Tibial nerve (tissue), 4 donors: ENCODE measurements around the gene SRP54. TPM values are rescaled to one million over a fixed set of nuclear protein-coding genes. Genes with fewer than 3 reads are reported as not detected.

ENCODE experiments used
- DNase-seq, 2 donors: peaks; one replicate each; pipeline ENCODE4 v3.0.0-alpha.2; 2019; ENCODE audit warnings: low spot score in 2 of 2
- H3K27ac ChIP-seq, 4 donors: fragments of 200-600 bp; sonication (generic) in 3 of 4; one replicate each; pipeline ENCODE4 v1.5.1; 2017 to 2019; ENCODE audit warnings: mild to moderate bottlenecking in 1 of 4
- H3K27me3 ChIP-seq, 2 donors: fragments of 200-600 bp; sonication (generic) in 1 of 2; one replicate each; pipeline versions ENCODE4 v1.5.1 to v1.6.0; 2017 to 2019
- H3K36me3 ChIP-seq, 3 donors: fragments of 200-600 bp; sonication (generic); one replicate each; pipeline ENCODE4 v1.5.1; 2018 to 2019
- H3K4me1 ChIP-seq, 4 donors: fragments of 200-600 bp; sonication (generic) in 3 of 4; one replicate each; pipeline ENCODE4 v1.5.1; 2017 to 2019
- H3K4me3 ChIP-seq, 4 donors: fragments of 200-600 bp; sonication (generic) in 3 of 4; one replicate each; pipeline ENCODE4 v1.5.1; 2017 to 2019; ENCODE audit warnings: mild to moderate bottlenecking in 1 of 4, moderate library complexity in 1 of 4
- H3K9me3 ChIP-seq, 4 donors: fragments of 200-600 bp; sonication (generic) in 3 of 4; one replicate each; pipeline ENCODE4 v1.5.1; 2017 to 2019
- EP300 ChIP-seq, 2 donors: sonication (generic); formaldehyde crosslinking; IDR thresholded peaks; one replicate each; pipeline ENCODE4 v1.6.1; 2017; ENCODE audit warnings: antibody characterized with exemption in 2 of 2, mild to moderate bottlenecking in 1 of 2
- POLR2A ChIP-seq, 2 donors: fragments of 450-650 bp; IDR thresholded peaks; one replicate each; pipeline ENCODE4 v1.6.1; 2017; ENCODE audit warnings: antibody characterized with exemption in 2 of 2, mild to moderate bottlenecking in 2 of 2, moderate library complexity in 2 of 2
- WGBS, 2 donors: methylation state at CpG; one replicate each; pipeline ENCODE4 v1.1.5; 2018; 5-methylcytosine and 5-hydroxymethylcytosine counted together
- total RNA-seq, 4 donors: library from RNA; depleted of rRNA; stranded (reverse); fragments of >200 nt; gene quantifications; one replicate each; pipeline ENCODE4 v1.1.0, GENCODE V29; 2016
- TF ChIP-seq, protein P1 (sequence below), 5 experiments: fragments of 200-600 bp in 3 of 5; fragments of 450-650 bp in 2 of 5; sonication (generic) in 3 of 5; IDR thresholded peaks; one replicate each; pipeline ENCODE4 v1.5.1; 2016 to 2019; ENCODE audit warnings: antibody characterized with exemption in 5 of 5, mild to moderate bottlenecking in 3 of 5, moderate library complexity in 2 of 5

Gene SRP54
- total RNA-seq, 4 donors from 2014 or later: 49.0 to 67.7 (median 52.3) TPM

DNA sequence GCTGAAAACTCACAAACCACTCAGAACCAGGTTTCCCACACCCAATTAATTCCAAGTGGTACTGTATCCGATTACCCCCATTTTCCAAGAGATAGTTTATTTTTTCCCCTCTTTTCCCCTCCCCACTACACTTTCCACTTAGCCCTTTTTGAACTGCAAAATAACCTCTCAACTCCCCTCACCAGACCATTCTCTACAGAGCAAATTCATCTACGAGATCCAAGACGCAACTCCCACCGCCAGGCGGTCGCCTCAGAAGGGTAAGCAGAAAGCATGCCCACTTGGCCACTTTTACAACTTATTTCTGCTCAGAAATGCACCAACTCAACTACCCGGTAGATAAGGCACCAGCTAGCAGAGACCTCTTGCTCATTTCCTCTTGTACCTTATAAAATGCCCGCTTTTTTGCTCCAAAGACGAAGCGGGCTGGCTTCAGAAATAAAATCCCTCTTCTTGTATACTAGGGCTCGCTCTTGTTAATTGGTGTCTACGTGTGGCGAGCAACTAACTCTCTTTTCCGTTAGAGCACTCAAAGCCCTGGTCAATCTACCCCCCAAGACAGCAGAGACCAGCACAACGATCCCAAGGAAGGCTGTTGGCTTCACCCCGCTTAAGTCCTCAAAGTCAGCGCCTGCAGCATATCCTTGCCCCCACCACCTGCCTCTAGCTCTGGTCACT, 910 bp upstream of the SRP54 start:
- no peak for TF ChIP-seq POLR2A (IDR thresholded peaks at IDR 0.05)
- TF ChIP-seq, protein P1, sequence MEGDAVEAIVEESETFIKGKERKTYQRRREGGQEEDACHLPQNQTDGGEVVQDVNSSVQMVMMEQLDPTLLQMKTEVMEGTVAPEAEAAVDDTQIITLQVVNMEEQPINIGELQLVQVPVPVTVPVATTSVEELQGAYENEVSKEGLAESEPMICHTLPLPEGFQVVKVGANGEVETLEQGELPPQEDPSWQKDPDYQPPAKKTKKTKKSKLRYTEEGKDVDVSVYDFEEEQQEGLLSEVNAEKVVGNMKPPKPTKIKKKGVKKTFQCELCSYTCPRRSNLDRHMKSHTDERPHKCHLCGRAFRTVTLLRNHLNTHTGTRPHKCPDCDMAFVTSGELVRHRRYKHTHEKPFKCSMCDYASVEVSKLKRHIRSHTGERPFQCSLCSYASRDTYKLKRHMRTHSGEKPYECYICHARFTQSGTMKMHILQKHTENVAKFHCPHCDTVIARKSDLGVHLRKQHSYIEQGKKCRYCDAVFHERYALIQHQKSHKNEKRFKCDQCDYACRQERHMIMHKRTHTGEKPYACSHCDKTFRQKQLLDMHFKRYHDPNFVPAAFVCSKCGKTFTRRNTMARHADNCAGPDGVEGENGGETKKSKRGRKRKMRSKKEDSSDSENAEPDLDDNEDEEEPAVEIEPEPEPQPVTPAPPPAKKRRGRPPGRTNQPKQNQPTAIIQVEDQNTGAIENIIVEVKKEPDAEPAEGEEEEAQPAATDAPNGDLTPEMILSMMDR (IDR thresholded peaks at IDR 0.05): peak in 2 of 5 experiments; percentile 9 to 22
- Histone ChIP-seq H3K9me3 (no peaks in the 10 kb centered on the region), H3K4me3 (peak overlapping the region; percentile 71 to 98 (median 86)), H3K36me3 (no peaks in the 10 kb centered on the region), H3K27ac (peak overlapping the region; percentile 96 to 99 (median 96)), H3K4me1 (peaks cover 2 to 42% (median 25%) of the 10 kb centered on the region in 4 donors), H3K27me3 (no peaks in the 10 kb centered on the region)
- 0% methylated on average over 17 of the region's 17 CpGs for WGBS, 2 donors
- DNase-seq: peak in 1 of 2 donors; percentile 7

DNA sequence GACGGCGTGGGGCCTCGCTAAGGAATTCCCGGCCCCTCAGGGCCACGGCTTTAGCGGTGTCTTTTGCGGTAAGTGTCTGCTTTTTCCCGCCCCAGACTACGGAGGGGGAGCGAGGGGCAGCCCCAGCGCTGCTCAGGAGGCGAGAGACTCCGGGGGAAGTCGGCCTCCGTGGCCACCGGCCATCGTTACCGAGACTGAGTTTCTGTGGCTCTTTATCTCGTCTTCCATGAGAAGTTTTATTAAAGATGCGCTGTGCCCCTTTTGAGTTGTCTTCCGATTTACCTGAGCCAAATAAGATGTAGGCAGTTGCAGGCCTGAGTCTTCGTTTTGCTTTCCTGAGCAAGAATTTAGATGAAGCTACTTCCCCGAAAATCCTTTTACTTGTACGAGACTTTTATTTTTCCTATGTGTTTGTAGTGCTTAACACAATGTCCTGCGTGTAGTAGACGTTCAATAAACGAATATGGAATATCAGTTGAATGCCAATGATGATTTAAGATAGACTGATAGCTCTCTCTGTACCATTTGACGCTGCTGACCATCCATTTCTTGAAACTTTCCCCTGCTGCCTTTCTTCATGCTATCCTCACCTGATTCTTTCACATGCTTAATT, 462 bp downstream of the SRP54 start:
- H3K4me3 ChIP-seq: peak overlapping the region; percentile 71 to 98 (median 86)
- no peaks in the 10 kb centered on the region for H3K36me3 ChIP-seq
- H3K27ac ChIP-seq: peak overlapping the region; percentile 96 to 99 (median 96)
- H3K4me1 ChIP-seq: peaks cover 2 to 45% (median 27%) of the 10 kb centered on the region in 4 donors
- no peaks in the 10 kb centered on the region for H3K27me3 ChIP-seq
- no peaks in the 10 kb centered on the region for H3K9me3 ChIP-seq
- no peak for TF ChIP-seq POLR2A (IDR thresholded peaks at IDR 0.05)
- TF ChIP-seq, protein P1 (IDR thresholded peaks at IDR 0.05): no peak
- TF ChIP-seq EP300 (IDR thresholded peaks at IDR 0.05): no peak
- WGBS, 2 donors: 0 to 1% methylated on average over 28 of the region's 28 CpGs
- peak in 1 of 2 donors; percentile 5 for DNase-seq

DNA sequence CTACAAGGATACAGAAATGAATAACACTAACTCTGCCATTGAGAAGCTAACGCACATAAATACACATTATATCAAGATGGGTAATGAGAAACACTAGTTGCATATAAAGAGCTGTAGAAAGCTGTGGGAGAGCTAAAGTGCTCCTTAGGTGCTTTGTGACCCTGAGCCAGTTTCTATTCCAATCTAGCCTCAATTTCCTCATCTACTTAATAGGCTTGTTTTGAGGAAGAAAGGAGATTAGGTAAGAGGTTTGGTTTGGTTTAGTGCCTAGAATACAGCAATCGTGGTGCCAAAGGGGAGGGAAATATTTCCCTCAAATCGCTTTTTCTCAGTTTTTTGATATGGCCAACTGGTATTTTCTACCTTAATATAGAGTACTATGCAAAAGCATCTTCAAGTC, 994 bp downstream of the SRP54 start:
- DNase-seq: no peak
- TF ChIP-seq EP300 (IDR thresholded peaks at IDR 0.05) (no peak), POLR2A (IDR thresholded peaks at IDR 0.05) (no peak)
- TF ChIP-seq, protein P1 (IDR thresholded peaks at IDR 0.05): no peak
- 35 to 37% methylated on average over 3 of the region's 3 CpGs for WGBS, 2 donors
- Histone ChIP-seq H3K27me3 (no peaks in the 10 kb centered on the region), H3K4me3 (peak overlapping the region; percentile 71 to 98 (median 86)), H3K27ac (peak overlapping the region in 3 of 4 donors; percentile 96 to 99 (median 96)), H3K9me3 (no peaks in the 10 kb centered on the region), H3K36me3 (no peaks in the 10 kb centered on the region), H3K4me1 (peaks cover 2 to 45% (median 27%) of the 10 kb centered on the region in 4 donors)

DNA sequence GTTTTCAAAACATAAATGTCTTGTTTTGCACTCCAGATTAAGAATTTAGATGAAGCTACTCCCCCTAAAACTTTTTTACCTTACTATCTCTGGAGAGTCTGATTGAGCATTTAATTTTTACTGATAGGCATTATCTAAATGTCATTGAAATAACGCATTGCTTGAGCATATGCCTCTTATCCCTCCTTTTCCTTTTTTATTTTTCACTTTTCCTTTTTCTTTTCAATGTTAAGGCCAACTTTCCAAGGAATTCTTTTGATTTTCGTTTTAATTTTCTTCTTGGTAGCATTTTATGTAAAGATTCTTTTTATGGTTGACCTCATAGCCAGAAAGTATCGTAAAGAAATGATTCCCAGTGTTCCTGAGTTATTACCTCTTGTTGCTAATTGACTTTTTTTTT, 2.9 kb downstream of the SRP54 start:
- Histone ChIP-seq H3K27ac (no peak overlapping the region), H3K4me1 (peaks cover 2 to 57% (median 24%) of the 10 kb centered on the region in 4 donors), H3K27me3 (no peaks in the 10 kb centered on the region), H3K4me3 (no peak overlapping the region), H3K9me3 (no peaks in the 10 kb centered on the region), H3K36me3 (no peaks in the 10 kb centered on the region)
- DNase-seq: no peak
- whole genome bisulfite sequencing, 2 donors: 92 to 94% methylated on average over 3 of the region's 3 CpGs
- no peak for TF ChIP-seq POLR2A (IDR thresholded peaks at IDR 0.05)
- TF ChIP-seq, protein P1 (IDR thresholded peaks at IDR 0.05): no peak
- no peak for TF ChIP-seq EP300 (IDR thresholded peaks at IDR 0.05)

DNA sequence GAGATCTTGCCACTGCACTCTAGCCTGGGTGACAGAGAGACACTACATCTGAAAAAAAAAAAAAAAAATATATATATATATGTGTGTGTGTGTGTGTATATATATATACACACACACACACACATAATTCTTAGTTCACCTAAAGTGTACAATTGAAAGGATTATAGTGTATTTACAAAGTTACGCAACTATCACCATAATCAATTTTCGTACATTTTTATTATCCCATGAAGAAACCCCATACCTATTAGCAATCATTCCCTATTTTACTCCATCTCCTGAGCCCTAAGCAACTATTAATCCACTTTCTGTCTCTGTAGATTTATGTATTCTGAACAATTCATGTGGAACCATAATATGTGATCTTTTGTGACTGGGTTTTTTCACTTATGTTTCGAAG, 4.4 kb downstream of the SRP54 start:
- no peak for TF ChIP-seq EP300 (IDR thresholded peaks at IDR 0.05)
- TF ChIP-seq, protein P1 (IDR thresholded peaks at IDR 0.05): no peak
- TF ChIP-seq POLR2A (IDR thresholded peaks at IDR 0.05): no peak
- WGBS, 2 donors: 92 to 96% methylated on average over 3 of the region's 3 CpGs
- Histone ChIP-seq H3K27me3 (no peaks in the 10 kb centered on the region), H3K27ac (no peak overlapping the region), H3K4me1 (peaks cover 2 to 46% (median 21%) of the 10 kb centered on the region in 4 donors), H3K36me3 (no peaks in the 10 kb centered on the region), H3K9me3 (no peaks in the 10 kb centered on the region), H3K4me3 (no peak overlapping the region)
- no peak for DNase-seq
